ENCODE data around the gene ADH1B. TPM values are rescaled to one million over a fixed set of nuclear protein-coding genes. Genes with fewer than 3 reads are reported as not detected.

The ADH1B gene
- total RNA-seq, 1 experiment from 2014 or later: not detected

GRCh38 chr4:99361899-99362275 lies 40.7 kb upstream of the ADH1B start:
- H3K27me3 Mint-ChIP-seq (ENCODE audit: unreplicated experiment): no peaks in the 10 kb centered on the region
- no peak overlapping the region for H3K4me3 Mint-ChIP-seq (ENCODE audit: low read depth, unreplicated experiment)
- H3K9me3 Mint-ChIP-seq (ENCODE audit: low read depth, unreplicated experiment): peaks cover 3% of the 10 kb centered on the region
- H3K4me1 Mint-ChIP-seq (ENCODE audit: low read depth, unreplicated experiment): peaks cover 12% of the 10 kb centered on the region
- no TSS peak for BruUV-seq (replicated peaks)
- TF ChIP-seq, protein P1, sequence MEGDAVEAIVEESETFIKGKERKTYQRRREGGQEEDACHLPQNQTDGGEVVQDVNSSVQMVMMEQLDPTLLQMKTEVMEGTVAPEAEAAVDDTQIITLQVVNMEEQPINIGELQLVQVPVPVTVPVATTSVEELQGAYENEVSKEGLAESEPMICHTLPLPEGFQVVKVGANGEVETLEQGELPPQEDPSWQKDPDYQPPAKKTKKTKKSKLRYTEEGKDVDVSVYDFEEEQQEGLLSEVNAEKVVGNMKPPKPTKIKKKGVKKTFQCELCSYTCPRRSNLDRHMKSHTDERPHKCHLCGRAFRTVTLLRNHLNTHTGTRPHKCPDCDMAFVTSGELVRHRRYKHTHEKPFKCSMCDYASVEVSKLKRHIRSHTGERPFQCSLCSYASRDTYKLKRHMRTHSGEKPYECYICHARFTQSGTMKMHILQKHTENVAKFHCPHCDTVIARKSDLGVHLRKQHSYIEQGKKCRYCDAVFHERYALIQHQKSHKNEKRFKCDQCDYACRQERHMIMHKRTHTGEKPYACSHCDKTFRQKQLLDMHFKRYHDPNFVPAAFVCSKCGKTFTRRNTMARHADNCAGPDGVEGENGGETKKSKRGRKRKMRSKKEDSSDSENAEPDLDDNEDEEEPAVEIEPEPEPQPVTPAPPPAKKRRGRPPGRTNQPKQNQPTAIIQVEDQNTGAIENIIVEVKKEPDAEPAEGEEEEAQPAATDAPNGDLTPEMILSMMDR (IDR thresholded peaks at IDR 0.05; ENCODE audit: unreplicated experiment): no peak
- intact Hi-C loops (cut with micrococcal nuclease; ENCODE audit: unreplicated experiment): no loop called here
- no peak for DNase-seq
- no peaks in the 10 kb centered on the region for H3K36me3 Mint-ChIP-seq (ENCODE audit: insufficient read depth, unreplicated experiment)
- no peak overlapping the region for H3K27ac Mint-ChIP-seq (ENCODE audit: unreplicated experiment)
- CTCF ChIA-PET: interaction anchor here (1.1 kb wide), 1 partner anchor 10 kb away, joined by 3 read pairs; no protein-coding TSS in a partner anchor

- no TSS peak for BruUV-seq (replicated peaks)
- Mint-ChIP-seq H3K27ac (ENCODE audit: unreplicated experiment) (no peak overlapping the region), H3K27me3 (ENCODE audit: unreplicated experiment) (no peaks in the 10 kb centered on the region)
Observed at GRCh38 chr4:99361268-99361898, 40.2 kb upstream of the ADH1B start.

GRCh38 chr4:99359480-99360204 lies 38.4 kb upstream of the ADH1B start:
- CTCF ChIA-PET: no interaction called here
- DNase-seq: no peak
- Mint-ChIP-seq H3K27ac (ENCODE audit: unreplicated experiment) (no peak overlapping the region), H3K4me1 (ENCODE audit: low read depth, unreplicated experiment) (peaks cover 12% of the 10 kb centered on the region), H3K9me3 (ENCODE audit: low read depth, unreplicated experiment) (peaks cover 3% of the 10 kb centered on the region), H3K4me3 (ENCODE audit: low read depth, unreplicated experiment) (no peak overlapping the region), H3K27me3 (ENCODE audit: unreplicated experiment) (no peaks in the 10 kb centered on the region), H3K36me3 (ENCODE audit: insufficient read depth, unreplicated experiment) (no peaks in the 10 kb centered on the region)
- no TSS peak for BruUV-seq (replicated peaks)
- intact Hi-C loops (cut with micrococcal nuclease; ENCODE audit: unreplicated experiment): no loop called here
- TF ChIP-seq, protein P1 (IDR thresholded peaks at IDR 0.05; ENCODE audit: unreplicated experiment): no peak

More at GRCh38 chr4:99361268-99361898, 40.2 kb upstream of the ADH1B start:
- TF ChIP-seq, protein P1 (IDR thresholded peaks at IDR 0.05; ENCODE audit: unreplicated experiment): no peak
- Mint-ChIP-seq H3K9me3 (ENCODE audit: low read depth, unreplicated experiment) (peaks cover 3% of the 10 kb centered on the region), H3K4me3 (ENCODE audit: low read depth, unreplicated experiment) (no peak overlapping the region), H3K36me3 (ENCODE audit: insufficient read depth, unreplicated experiment) (no peaks in the 10 kb centered on the region), H3K4me1 (ENCODE audit: low read depth, unreplicated experiment) (peaks cover 12% of the 10 kb centered on the region)
- no peak for DNase-seq
- intact Hi-C loops (cut with micrococcal nuclease; ENCODE audit: unreplicated experiment): no loop called here
- CTCF ChIA-PET: interaction anchor here (1.1 kb wide), 1 partner anchor 10 kb away, joined by 3 read pairs; no protein-coding TSS in a partner anchor

GRCh38 chr4:99357948-99358347 lies 36.7 kb upstream of the ADH1B start:
- Mint-ChIP-seq H3K27me3 (ENCODE audit: unreplicated experiment) (no peaks in the 10 kb centered on the region), H3K4me3 (ENCODE audit: low read depth, unreplicated experiment) (no peak overlapping the region), H3K4me1 (ENCODE audit: low read depth, unreplicated experiment) (peaks cover 24% of the 10 kb centered on the region), H3K9me3 (ENCODE audit: low read depth, unreplicated experiment) (peaks cover 4% of the 10 kb centered on the region), H3K36me3 (ENCODE audit: insufficient read depth, unreplicated experiment) (peaks cover 2% of the 10 kb centered on the region), H3K27ac (ENCODE audit: unreplicated experiment) (no peak overlapping the region)
- no TSS peak for BruUV-seq (replicated peaks)
- TF ChIP-seq, protein P1 (IDR thresholded peaks at IDR 0.05; ENCODE audit: unreplicated experiment): no peak
- CTCF ChIA-PET: no interaction called here
- DNase-seq: no peak
- intact Hi-C loops (cut with micrococcal nuclease; ENCODE audit: unreplicated experiment): no loop called here
